Umbilical cord (tissue), 2 donors: ENCODE results near the gene TSSK3. TPM values are rescaled to one million over a fixed set of nuclear protein-coding genes. Genes with fewer than 3 reads are reported as not detected.
"Not testable (repeated sequence)": the region's sequence is repeated elsewhere in the genome, so short reads cannot be mapped to it uniquely, and the experiment has no call there.

Source experiments
- DNase-seq: peaks from one replicate; pipeline ENCODE4 v3.0.0-alpha.2; 2015; ENCODE audit warnings: low spot score
- total RNA-seq: library from RNA; depleted of rRNA; stranded (reverse); fragments of >200 nt; gene quantifications from one replicate; pipeline ENCODE4 v1.2.3, GENCODE V29; 2014; ENCODE audit warnings: low replicate concordance; ENCODE audit not compliant: insufficient read depth

Gene TSSK3
- total RNA-seq, 1 donor from 2014 or later: 1.9 TPM

DNA sequence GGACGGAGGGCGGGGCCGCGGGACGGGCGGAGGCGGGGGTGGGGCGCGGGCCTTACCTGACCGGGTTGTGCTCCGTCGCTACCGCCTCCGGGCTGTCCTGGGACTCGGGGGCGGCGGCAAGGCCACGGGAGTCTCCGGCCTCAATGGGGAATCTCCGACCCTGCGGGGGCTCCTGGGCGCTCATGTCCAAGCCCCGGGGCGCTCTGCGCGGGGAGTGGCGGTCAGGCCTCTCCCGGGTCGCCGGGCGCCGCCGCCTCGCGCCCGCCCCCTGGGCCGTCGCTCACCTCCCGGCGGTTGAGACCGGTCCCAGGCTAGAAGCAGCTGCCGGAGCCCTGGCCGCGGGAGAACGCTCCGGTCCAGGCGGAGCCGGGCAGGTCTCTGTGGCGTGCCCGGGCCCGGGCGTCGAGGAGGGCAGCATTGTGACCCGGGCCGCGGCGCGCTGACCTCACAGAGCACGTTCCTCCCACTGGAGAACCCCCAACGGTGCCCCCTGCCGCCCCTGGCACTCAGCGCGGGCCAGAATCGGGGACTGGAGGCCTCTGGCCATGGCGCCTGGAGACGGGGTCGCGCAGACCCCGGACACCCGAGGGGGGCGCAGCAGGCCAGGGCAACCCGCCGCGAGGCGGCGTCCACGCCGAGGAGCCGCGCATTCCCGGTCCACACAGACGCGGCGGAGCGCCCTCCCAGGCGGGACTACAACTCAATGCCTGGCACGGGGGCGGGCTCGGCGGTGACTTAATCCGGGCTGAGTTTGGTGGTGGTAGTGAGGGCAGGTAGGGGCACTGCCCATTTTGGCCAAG, 465 bp upstream of the TSSK3 start:
- DNase-seq: peak; percentile 66

DNA sequence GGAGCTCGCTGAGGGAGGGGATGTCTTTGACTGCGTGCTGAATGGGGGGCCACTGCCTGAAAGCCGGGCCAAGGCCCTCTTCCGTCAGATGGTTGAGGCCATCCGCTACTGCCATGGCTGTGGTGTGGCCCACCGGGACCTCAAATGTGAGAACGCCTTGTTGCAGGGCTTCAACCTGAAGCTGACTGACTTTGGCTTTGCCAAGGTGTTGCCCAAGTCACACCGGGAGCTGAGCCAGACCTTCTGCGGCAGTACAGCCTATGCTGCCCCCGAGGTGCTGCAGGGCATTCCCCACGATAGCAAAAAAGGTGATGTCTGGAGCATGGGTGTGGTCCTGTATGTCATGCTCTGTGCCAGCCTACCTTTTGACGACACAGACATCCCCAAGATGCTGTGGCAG, 1.4 kb downstream of the TSSK3 start:
- no peak for DNase-seq

- no peak for DNase-seq
These were observed 2.5 kb downstream of the TSSK3 start for GRCh38 chr1:32364836-32365235.

DNA sequence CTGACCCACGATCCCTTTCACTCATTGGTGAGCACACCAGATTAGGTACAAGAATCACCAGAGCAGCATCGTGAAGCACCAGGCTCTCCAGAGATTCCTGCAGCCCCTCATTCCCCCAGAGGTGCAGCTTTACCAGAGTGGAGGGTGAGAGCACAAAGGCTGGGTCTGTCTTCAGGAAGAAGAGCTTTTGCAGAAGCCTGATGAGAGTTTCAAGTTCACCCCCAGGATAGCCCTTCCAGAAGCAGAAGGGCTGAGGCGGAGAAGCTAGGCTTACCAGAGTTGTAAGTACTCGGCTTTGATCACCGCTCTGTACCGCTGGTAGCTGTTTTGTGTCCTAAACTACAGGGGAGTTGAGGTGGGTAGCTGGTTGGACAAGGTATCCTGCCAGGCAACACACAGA, 3.1 kb downstream of the TSSK3 start:
- no peak for DNase-seq

- no peak for DNase-seq
These were observed 5.7 kb downstream of the TSSK3 start for GRCh38 chr1:32367912-32368635.

GRCh38 chr1:32372149-32372756, 9.9 kb downstream of the TSSK3 start:
- no peak for DNase-seq

DNA sequence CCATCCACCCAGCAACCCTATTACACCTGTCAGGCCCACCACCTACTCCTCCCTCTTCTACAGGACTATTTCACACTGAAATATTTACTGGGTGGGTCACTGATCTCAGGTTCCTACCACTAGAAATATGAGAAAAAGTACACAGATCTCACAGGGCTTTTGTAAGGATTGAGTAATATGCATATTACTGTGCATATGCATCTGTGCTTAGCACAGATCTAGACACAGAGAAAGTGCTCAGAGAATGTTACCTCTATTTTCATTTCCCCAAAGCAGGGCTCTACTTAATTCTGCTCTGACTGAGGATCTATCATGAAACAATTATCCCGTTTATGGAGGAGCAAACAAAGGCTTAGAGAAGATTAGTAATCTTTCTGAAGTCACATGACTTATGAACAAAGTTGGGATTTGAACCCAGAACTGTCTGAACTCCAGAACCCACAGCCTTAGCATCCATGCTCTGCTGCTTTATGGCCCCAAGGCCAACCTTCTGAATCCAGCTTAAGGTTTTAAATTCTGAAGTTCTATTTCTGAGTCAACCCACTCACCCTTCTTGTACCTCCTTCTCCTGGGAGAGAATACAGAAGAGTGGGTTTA, 11.8 kb downstream of the TSSK3 start:
- DNase-seq: no peak

GRCh38 chr1:32376199-32376598, 13.9 kb downstream of the TSSK3 start:
- no peak for DNase-seq

DNA sequence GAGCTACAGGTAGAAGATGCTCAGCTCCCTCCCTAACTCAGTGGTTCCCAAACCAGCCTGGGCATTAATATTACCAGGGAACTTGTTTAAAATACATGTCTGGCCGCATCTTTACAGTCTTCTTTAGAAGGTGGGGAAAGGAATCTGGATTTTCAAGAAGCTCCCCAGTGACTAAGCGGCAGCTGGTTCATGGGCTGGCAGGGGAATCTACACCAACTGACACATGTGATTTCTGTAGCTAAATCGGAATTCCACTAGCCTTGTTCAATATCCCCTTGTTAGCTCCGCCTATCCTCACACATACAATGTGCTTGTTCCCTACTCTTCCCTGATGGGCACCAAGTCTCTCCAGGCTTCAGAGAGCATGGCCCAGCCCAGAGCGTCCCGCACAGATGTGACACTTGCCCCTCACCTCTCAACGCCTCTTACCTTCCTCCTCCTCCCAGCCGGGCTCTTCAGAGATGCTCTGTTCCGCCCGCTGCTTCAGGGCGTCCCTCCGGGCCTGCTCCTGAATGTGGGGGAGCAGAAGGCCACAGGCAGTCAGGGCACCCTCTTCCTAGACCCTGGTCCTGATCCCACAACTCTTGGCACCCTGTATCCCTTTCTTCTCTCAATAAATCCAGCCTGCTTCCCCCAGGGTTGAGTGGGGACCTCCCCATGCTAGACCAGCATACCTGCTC, 15.3 kb downstream of the TSSK3 start:
- no peak for DNase-seq

DNA sequence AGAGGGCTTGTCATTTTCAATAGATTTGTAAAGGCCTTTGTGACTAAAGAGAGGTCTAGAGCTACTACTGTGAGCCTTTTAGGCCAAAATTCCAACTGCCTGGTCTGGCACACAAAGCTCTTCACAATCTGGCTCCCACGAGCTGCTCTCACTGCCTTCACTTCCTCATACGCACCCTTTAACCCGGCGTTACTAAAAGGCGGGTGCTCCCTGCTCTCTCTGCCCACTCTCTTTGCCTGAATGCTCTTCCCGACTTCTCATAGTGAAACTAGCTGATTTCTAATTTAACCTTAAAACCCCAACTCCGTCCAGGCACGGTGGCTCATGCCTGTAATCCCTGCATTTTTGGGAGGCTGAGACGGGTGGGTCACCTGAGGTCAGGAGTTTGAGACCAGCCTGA, 17.7 kb downstream of the TSSK3 start:
- DNase-seq: no peak

DNA sequence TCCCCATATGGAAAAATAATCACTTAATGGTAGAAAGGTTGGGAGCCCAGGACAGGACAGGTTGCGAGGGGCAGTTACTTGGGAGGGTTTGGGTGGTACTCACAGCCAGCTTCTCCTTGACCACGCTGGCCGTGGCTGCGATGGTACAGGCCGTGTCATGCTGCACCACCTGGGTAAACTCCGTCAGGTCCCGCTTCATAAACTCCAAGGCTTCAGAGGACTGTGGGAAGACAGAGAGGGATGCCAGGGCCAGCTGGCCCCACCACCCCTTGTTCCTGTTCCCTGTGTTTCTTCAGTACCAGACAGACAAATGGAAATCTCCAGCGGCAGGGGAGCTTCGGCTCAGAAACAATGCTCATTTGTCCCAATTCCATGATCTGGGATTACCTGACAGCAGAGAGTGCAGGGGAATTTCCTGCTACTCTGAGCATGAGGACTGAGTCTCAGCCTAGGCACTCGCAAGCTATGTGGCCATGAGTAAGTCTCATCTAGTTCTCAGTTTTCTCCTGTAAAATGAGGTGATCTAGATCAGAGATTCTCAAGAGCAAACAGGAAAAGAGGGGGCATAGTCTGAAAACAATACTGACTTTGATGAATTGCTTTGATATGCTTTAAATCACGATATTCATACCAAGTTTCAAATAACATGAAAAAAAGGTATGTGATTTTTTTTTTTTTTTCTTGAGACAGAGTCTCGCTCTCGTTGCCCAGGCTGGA, 24.5 kb downstream of the TSSK3 start:
- no peak for DNase-seq

DNA sequence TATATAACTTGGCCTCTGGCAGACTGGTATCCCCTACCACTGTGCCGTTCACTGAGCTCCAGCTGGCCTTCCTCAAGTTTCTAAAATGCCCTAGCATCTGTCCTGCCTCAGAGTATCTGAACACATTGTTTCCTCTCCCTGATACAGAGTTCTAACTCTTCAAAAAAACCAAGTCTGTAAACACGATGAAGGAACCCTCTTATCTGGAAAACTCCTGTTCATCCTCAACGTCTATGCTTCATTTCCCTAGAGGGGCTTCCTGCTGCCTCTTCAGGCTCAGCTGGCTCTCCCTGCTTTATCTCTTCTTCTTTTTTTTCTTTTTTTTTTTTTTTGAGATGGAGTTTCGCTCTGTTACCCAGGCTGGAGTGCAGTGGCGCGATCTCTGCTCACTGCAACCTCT, 26.3 kb downstream of the TSSK3 start:
- no peak for DNase-seq

- no peak for DNase-seq
These were observed 28.8 kb downstream of the TSSK3 start for GRCh38 chr1:32390904-32391870.

DNA sequence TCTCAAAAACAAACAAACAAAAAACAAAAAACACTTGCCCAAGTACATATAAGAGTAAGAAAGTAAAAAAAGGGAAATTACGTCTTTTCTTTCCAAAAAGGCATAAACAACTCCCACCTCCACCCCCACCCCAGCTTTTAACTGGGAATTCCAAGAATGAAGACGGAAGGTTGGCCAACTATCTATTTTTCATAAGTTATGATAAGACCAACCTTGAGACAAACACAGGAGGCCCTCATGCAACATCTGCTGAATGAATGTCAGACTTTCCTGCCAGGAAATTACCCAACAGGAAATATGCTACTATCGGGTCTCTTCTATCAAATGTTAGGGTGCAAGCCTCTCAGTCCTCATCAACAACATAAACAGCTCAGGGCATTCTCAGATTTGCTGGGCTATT, 30.0 kb downstream of the TSSK3 start:
- no peak for DNase-seq

GRCh38 chr1:32393136-32393535, 30.8 kb downstream of the TSSK3 start:
- DNase-seq: no peak

DNA sequence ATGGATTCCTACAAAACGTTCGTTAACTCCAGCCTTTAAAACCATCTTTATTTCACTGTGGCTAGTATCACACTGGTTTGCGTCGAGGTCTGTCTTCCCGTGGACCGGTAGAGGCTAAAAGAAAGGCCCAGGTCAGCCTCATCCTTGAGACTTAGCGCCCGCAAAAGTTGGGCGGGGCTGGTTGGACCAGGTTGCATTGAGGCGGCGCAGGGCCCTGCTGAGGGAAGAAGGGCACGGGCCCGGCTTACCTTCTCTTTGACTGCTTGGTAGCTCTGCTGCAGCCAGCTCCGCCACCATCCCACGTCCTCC, 31.4 kb downstream of the TSSK3 start:
- DNase-seq: no peak

- DNase-seq: peak; percentile 99
These were observed 32.0 kb downstream of the TSSK3 start, which contains the start of gene BSDC1 for GRCh38 chr1:32394141-32394889. BSDC1 (minus strand) TSS chr1:32394441; CDS start chr1:32394414, 27 bp downstream.

DNA sequence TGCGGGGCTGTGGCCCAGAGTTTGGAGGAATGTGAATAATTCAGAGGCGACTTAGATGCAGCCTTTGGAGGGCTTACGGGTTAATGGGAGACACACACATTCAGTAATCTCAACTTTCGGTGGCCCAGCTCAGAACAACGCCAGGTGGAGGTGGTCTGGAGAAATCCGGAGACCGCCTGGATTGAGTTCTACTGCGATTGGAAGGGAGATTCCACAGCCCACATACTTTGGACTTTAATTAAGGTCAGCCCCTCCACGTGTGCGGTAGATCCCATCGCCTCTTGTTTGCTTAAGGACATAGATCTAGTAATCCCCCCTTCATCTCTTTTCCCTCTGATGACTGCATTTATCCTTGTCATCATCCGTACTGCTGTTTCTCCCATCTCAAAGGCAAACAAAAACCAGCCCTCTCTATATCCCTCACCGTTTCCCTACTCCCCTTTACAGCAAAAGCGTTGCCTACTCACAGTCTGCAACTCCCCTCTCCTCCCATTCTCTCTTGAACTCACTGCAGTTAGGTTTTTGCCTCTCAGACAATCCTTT, 32.6 kb downstream of the TSSK3 start:
- DNase-seq: no peak

GRCh38 chr1:32396524-32396923, 34.2 kb downstream of the TSSK3 start:
- not testable (repeated sequence) for DNase-seq
